Mesothelial cell of epicardium (in vitro differentiated cells): ENCODE measurements around the gene SAMD1. TPM values are rescaled to one million over a fixed set of nuclear protein-coding genes. Genes with fewer than 3 reads are reported as not detected.

Source experiments
- DNase-seq, 2 experiments: peaks; one replicate each; pipeline ENCODE4 v3.0.0; 2021; ENCODE audit warnings: low spot score in 2 of 2; ENCODE audit not compliant: unreplicated experiment in 2 of 2
- H3K27ac Mint-ChIP-seq: 2 replicates; pipeline ENCODE4 v1.8.0; 2021; ENCODE audit warnings: mixed read lengths
- H3K27me3 Mint-ChIP-seq: 2 replicates; pipeline ENCODE4 v1.8.0; 2021; ENCODE audit warnings: low read depth, mixed read lengths
- H3K36me3 Mint-ChIP-seq: 2 replicates; pipeline ENCODE4 v1.8.0; 2021; ENCODE audit warnings: mixed read lengths
- H3K4me1 Mint-ChIP-seq: 2 replicates; pipeline ENCODE4 v1.8.0; 2021; ENCODE audit warnings: mixed read lengths
- H3K4me3 Mint-ChIP-seq: 2 replicates; pipeline ENCODE4 v1.8.0; 2021; ENCODE audit warnings: mild to moderate bottlenecking, moderate library complexity, mixed read lengths
- H3K9me3 Mint-ChIP-seq: 2 replicates; pipeline ENCODE4 v1.8.0; 2021; ENCODE audit warnings: mixed read lengths
- CTCF ChIP-seq: fragments of 200-600 bp; sonication (generic); IDR thresholded peaks from one replicate; pipeline ENCODE4 v1.5.0; 2021; ENCODE audit warnings: antibody characterized with exemption; ENCODE audit not compliant: unreplicated experiment
- total RNA-seq: library from RNA; stranded (reverse); gene quantifications from 3 replicates; pipeline ENCODE4 v1.2.1, GENCODE V29; 2021

SAMD1 gene
- total RNA-seq, 1 donor from 2014 or later, result 74.0 TPM

- H3K36me3 Mint-ChIP-seq, result peaks cover 14% of the 10 kb centered on the region
- TF ChIP-seq CTCF, result no peak
- H3K4me3 Mint-ChIP-seq, result no peak overlapping the region
Measured at GRCh38 chr19:14086098-14086497, 4.5 kb downstream of the SAMD1 start.

DNA sequence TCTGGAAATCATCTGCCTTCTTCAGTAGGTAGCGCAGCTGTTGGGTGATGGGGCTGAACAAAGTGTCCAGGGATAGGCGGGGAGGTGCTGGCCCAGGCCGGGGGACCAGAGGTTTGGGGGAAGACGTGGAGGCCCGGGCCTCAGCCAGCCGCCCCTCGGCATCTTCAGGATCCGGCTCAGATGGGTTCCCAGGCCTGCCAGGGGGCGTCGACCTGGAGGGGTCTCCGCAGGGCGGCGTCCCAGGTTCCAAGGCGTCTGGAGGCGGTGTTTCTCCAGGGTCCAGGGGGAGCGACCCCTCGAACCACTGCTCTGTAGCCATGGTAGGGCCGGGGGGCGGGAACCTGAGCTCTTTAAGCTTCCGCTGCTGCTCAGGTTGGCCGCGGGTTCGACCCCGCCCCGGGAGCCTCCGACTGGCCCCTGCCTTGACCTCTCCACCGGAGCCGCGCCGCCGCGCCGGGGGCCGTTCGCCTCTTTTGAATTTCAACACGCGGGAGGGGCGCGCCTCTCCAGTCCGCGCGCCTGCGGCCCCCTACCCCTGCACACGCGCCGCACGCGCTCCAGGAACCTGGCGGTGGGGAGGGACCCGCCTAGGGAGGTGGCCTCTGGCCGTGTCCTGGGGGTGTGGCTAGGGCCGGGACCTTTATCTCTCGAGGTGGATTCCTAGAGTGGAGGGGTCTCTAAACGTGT is 5.1 kb downstream of the SAMD1 start, which contains the start of gene C19orf67:
C19orf67 (minus strand) TSS at position 475 of the 687 bp plus-strand sequence; CDS start at position 319, 156 bp downstream.
- H3K27ac Mint-ChIP-seq, result peak within 1 kb of the TSS; percentile 35

More at GRCh38 chr19:14086098-14086497, 4.5 kb downstream of the SAMD1 start:
- Mint-ChIP-seq H3K9me3 (no peaks in the 10 kb centered on the region), H3K4me1 (peaks cover 12% of the 10 kb centered on the region), H3K27ac (no peak overlapping the region), H3K27me3 (no peaks in the 10 kb centered on the region)
- no peak for DNase-seq

DNA sequence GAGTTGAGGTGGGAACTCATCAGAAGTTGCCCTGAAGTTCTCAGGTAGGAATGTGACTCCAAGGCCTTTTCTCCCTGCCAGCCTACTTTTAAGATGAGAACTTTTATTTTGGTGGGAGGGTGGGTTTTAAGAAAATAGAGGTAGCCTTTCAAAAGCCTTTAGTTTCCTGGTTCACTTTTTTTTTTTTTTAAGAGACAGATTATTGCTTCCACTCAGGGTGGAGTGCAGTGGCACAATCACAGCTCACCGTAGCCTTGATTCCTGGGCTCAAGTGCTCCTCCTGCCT is 7.9 kb downstream of the SAMD1 start:
- H3K27me3 Mint-ChIP-seq, result no peaks in the 10 kb centered on the region
- no peak overlapping the region for H3K27ac Mint-ChIP-seq
- DNase-seq, result no peak
- H3K4me3 Mint-ChIP-seq, result peak overlapping the region; percentile 95
- H3K36me3 Mint-ChIP-seq, result peaks cover 3% of the 10 kb centered on the region
- peaks cover 9% of the 10 kb centered on the region for H3K4me1 Mint-ChIP-seq
- TF ChIP-seq CTCF, result no peak
- H3K9me3 Mint-ChIP-seq, result no peaks in the 10 kb centered on the region

More for the DNA sequence above, 5.1 kb downstream of the SAMD1 start, which contains the start of gene C19orf67:
- no peak for DNase-seq
- H3K36me3 Mint-ChIP-seq, result peaks cover 14% of the 10 kb centered on the region
- no peak within 1 kb of the TSS for H3K4me3 Mint-ChIP-seq
- H3K9me3 Mint-ChIP-seq, result no peaks in the 10 kb centered on the region
- no peaks in the 10 kb centered on the region for H3K27me3 Mint-ChIP-seq
- TF ChIP-seq CTCF, result no peak
- peaks cover 13% of the 10 kb centered on the region for H3K4me1 Mint-ChIP-seq

GRCh38 chr19:14081797-14082674 is 8.5 kb downstream of the SAMD1 start:
- H3K4me1 Mint-ChIP-seq, result peaks cover 9% of the 10 kb centered on the region
- H3K4me3 Mint-ChIP-seq, result peak overlapping the region; percentile 95
- DNase-seq, result no peak
- peaks cover 3% of the 10 kb centered on the region for H3K36me3 Mint-ChIP-seq
- H3K27me3 Mint-ChIP-seq, result no peaks in the 10 kb centered on the region
- H3K9me3 Mint-ChIP-seq, result no peaks in the 10 kb centered on the region
- no peak for TF ChIP-seq CTCF
- peak overlapping the region; percentile 97 for H3K27ac Mint-ChIP-seq

- peak; percentile 96 to 99 for DNase-seq
- peaks cover 3% of the 10 kb centered on the region for H3K36me3 Mint-ChIP-seq
- no peak for TF ChIP-seq CTCF
- H3K27ac Mint-ChIP-seq, result peak overlapping the region; percentile 97
- no peaks in the 10 kb centered on the region for H3K9me3 Mint-ChIP-seq
- H3K4me3 Mint-ChIP-seq, result peak overlapping the region; percentile 95
- H3K4me1 Mint-ChIP-seq, result peaks cover 9% of the 10 kb centered on the region
- H3K27me3 Mint-ChIP-seq, result no peaks in the 10 kb centered on the region
Measured at GRCh38 chr19:14080887-14081796, 9.4 kb downstream of the SAMD1 start.
